Body of pancreas (tissue), 4 donors: ENCODE results near the gene SUSD3.

Experiments
- POLR2A ChIP-seq, 3 donors: fragments of 450-650 bp; IDR thresholded peaks; one replicate each; pipeline ENCODE4 v1.6.1; 2016; ENCODE audit warnings: antibody characterized with exemption in 3 of 3, mild to moderate bottlenecking in 2 of 3
- TF ChIP-seq, protein P1 (sequence below), 7 experiments: fragments of 450-650 bp in 4 of 7; fragments of 200-600 bp in 3 of 7; sonication (generic) in 3 of 7; IDR thresholded peaks; one replicate each; pipeline ENCODE4 v1.5.1; 2016 to 2019; ENCODE audit warnings: antibody characterized with exemption in 7 of 7

GRCh38 chr9:93110311-93110855, 51.9 kb downstream of the SUSD3 start:
- TF ChIP-seq, protein P1, sequence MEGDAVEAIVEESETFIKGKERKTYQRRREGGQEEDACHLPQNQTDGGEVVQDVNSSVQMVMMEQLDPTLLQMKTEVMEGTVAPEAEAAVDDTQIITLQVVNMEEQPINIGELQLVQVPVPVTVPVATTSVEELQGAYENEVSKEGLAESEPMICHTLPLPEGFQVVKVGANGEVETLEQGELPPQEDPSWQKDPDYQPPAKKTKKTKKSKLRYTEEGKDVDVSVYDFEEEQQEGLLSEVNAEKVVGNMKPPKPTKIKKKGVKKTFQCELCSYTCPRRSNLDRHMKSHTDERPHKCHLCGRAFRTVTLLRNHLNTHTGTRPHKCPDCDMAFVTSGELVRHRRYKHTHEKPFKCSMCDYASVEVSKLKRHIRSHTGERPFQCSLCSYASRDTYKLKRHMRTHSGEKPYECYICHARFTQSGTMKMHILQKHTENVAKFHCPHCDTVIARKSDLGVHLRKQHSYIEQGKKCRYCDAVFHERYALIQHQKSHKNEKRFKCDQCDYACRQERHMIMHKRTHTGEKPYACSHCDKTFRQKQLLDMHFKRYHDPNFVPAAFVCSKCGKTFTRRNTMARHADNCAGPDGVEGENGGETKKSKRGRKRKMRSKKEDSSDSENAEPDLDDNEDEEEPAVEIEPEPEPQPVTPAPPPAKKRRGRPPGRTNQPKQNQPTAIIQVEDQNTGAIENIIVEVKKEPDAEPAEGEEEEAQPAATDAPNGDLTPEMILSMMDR (IDR thresholded peaks at IDR 0.05), result no peak
- no peak for TF ChIP-seq POLR2A (IDR thresholded peaks at IDR 0.05)
